Pulmonary artery endothelial cell (primary cell): ENCODE results near the gene C1RL. TPM values are rescaled to one million over a fixed set of nuclear protein-coding genes. Genes with fewer than 3 reads are reported as not detected.
"Not testable (repeated sequence)": the region's sequence is repeated elsewhere in the genome, so short reads cannot be mapped to it uniquely, and the experiment has no call there.

Experiments used
- DNase-seq: peaks from one replicate; pipeline ENCODE4 v3.0.0-alpha.2; 2011; ENCODE audit warnings: low read depth, low spot score
- total RNA-seq: library from RNA; depleted of rRNA; stranded (reverse); fragments of >200 nt; gene quantifications from 2 replicates; pipeline ENCODE4 v1.2.3, GENCODE V29; 2014

Gene C1RL
- total RNA-seq, 1 donor from 2014 or later, result 19.7 TPM

DNA sequence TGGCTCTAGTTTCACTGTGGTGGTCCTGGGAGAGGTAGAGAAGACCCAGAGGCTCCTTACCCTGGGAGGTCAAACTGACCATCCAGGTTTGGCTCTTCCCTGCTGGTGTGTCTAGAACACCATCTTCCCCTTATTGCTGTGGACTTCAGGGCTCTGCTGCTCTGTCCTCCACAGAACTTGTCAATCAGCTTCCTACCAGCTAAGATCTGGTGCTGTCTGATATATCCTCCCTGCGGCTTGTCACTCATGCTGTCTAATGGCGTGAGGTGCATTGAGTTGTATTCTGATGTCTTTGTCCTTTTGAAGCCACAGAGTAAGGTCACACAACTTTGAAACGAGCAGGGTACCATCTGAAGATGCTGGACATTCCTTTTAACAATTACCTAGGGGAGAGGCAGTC lies 7.2 kb upstream of the C1RL start:
- no peak for DNase-seq

GRCh38 chr12:7114851-7115250 lies 5.8 kb upstream of the C1RL start:
- DNase-seq, result no peak

GRCh38 chr12:7114008-7114407 lies 5.0 kb upstream of the C1RL start:
- no peak for DNase-seq

DNA sequence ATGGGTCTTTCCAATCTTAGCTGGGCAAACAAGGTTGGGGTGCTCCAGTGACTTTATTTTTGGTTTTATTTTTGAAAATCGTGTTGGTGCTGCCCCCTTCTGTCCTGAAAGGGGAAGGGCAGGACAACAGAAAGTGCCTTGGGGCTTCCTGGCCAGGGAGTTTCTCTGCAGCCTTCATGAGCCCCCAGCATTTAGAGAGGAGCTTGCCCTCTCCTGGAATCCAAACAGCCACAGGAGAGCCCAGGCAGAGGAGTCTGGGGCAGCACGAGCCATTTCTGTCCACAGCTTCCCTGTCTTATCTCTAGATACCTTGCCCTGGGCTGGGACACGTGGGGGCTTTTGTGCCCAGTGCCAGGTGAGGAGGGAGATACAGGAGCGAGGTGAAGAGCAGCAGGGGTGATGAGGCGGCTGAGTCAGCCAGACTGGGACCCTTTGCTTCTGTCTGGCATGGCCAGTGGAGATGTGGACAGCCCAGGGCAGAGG lies 4.4 kb upstream of the C1RL start:
- no peak for DNase-seq

GRCh38 chr12:7112041-7112440 lies 3.0 kb upstream of the C1RL start:
- DNase-seq, result no peak

DNA sequence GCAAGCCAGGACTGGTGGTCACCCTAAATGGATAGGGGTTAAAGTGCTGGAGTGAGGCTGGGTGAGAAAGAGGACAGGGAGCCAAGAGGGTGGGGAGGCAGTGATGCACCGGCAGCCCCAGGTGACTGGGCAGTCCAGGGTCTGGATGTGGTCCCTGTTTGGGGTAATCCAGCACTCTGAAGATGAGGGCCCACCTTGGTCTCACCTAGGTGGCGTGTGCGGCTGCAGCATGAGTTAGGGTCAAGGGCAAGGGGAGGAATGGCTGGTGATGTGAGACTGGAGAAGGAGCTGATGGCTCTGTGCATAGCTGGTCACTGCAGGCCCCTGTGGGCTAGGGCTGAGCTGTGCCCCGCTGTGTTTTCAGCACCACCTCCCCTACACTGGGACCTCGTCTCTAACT lies 1.6 kb upstream of the C1RL start:
- DNase-seq, result no peak

- DNase-seq, result no peak
Measured at GRCh38 chr12:7109572-7109920, 532 bp upstream of the C1RL start.

DNA sequence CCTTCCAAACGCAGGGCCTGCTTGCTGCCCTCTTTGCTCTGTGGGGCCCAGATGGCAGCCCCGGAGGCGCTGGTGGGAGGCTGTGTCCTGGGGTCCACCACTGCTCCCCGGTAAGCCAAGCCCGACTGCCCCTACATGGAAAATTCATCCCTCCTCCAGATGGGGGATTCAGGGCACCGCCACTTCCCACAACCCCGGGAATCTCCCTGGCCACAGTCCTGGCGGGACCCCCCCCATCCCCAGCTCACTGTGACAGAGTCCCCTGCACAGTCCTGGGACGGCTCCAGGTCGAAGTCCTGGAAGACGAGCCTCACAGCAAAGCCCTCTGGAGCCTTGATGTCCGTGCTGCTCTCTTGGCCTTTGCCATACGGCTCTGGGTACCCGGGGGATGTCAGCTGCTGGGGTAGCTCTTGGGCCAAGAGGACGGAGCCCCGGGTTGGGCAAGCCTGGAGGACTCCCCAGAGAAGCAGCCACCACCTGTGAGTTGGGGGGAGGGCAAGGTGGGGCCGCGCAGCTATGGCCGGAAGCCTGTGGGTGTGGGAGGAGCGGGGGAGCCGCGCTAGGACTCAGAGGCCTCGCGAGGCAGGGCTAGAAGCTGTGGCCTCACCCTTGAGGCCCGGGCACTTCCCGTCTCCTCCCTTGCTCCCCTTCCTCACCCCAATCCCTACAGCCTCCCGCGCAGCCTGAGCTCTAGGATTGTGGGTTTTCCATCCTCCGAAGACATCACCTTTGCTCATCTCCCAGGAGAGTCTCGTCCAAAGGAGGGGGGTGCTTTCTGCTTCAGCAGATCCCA lies 815 bp downstream of the C1RL start:
- DNase-seq, result no peak

DNA sequence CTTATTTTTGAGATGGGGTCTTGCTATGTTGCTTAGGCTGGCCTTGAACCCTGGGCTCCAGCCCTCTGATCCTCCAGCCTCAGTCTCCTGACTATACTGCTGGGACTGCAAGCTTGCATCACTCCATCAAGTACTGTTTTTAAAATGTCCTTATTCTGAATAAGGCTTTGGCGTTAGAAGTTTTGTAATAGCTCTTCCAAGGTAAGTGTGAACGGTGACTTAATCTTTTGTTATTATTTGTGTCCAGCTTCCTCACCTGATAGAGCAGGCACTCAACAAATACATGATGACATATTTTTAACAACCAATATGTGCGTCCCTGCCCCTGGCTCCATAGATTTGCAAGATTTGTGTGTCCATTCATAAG lies 1.4 kb downstream of the C1RL start:
- no peak for DNase-seq

- not testable (repeated sequence) for DNase-seq
Measured at GRCh38 chr12:7107181-7107580, 1.8 kb downstream of the C1RL start.

DNA sequence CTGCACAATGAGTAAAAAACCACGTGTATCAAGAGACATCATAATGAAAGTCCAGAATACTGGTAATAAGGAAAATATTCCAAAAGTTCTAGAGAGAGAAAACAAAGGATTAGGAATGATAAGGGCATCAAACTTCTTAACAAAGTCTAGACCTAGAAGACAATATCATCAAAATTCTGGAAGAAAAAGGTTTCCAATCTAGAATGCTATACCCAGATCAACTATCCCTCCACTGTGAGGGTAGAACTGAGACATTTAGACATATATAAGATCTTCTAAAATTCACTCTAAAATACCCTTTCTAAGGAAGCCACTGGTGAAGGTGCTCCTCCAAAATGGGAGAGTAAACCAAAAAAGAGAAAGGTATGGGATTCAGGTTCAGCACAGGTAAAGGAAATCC lies 2.9 kb downstream of the C1RL start:
- DNase-seq, result no peak

DNA sequence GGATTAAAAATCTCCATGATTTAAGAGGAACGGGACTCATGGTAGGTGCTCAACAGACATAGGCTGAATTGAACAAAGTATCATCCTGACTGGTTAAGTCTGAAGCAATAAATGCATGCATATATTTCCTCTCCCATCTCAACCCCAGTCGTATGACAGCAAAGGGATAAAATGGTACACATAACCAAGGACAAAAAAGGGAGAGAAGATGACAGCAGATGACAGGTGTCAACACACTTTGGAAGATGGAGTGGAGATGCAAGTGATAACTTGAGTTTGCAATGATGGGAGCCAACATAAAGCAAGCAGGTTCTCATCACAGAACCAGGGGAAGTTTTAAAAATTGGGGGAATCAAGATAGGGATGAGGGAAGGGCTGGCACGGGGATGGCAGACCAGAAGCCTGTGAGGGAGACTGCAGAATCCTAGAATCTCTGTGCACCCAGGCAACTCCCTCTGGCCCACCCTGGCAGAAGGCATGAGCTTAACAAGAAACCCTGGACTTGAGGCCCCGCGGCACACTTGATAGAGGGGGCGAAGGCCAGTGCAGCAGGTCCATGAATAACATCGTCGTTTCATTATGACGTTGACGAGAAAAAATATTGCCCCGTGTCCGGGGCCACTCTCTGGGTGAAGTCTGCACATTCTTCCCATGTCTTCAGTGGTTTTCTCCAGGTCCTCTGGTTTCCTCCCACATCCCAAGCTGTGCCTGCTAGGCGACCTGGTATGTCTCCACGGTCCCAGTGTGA lies 5.0 kb downstream of the C1RL start:
- no peak for DNase-seq

DNA sequence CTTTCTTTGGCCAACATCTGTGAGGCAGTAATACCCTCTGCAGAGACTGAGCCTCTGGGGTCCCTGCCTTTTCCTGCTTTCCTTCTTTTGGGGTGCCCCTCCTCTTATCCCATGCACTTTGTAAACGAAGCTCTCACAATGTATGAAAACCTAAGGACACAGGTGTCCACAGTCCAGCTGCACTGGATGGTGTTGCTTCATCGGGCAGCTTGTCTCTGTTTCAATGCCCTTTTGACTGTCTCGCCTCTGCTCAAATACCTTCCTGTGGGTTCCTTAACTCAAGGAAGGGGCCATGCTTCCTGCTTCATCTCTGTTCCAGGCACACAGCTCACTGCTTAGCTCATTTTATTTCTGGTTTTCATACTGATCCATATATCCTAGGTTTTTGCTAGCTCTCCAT lies 6.4 kb downstream of the C1RL start:
- DNase-seq, result no peak

- no peak for DNase-seq
Measured at GRCh38 chr12:7101694-7102131, 7.3 kb downstream of the C1RL start.

DNA sequence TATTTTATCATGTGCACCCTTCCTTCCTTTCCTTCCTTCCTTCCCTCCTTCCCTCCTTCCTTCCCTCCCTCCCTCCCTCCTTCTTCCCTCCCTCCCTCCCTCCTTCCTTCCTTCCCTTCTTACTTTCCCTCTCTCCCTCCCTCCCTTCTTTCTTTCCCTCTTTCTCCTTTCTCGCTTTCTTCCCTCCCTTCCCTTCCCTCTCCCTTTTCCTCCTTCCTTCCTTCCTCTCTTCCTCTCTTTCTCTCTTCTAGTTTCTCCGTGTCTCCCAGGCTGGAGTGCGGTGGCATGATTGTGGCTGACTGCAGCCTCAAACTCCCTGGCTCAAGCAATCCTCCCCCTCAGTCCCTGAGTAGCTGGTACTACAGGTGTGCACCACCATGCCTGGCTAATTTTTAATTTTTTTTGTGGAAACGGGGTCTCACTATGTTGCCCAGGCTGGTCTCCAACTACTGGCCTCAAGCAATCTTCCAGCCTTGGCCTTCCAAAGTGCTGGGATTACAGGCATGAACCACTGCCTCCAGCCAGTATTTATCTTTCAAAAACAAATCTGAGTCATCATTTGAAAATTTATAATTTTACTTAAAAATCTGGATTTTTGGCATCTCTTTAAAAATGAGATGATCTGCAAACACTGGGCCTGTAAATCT lies 7.8 kb downstream of the C1RL start:
- DNase-seq, result no peak

DNA sequence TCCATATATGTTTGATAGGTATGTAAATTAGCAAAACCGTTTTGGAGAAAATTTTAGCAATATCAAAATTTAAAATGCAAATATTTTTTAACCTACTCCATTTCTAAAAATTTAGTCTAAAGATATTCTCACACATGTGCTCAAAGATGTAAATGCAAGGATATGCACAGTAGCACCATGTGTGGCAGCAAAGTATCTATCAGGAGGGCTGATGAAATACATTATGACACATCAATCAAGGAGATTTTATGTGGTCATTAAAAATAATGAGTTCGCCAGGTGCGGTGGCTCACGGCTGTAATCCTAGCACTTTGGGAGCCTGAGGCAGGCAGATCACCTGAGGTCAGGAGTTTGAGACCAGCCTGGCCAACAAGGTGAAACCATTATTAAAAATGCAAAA lies 8.8 kb downstream of the C1RL start:
- DNase-seq, result no peak

- no peak for DNase-seq
Measured at GRCh38 chr12:7099290-7099996, 9.6 kb downstream of the C1RL start.

DNA sequence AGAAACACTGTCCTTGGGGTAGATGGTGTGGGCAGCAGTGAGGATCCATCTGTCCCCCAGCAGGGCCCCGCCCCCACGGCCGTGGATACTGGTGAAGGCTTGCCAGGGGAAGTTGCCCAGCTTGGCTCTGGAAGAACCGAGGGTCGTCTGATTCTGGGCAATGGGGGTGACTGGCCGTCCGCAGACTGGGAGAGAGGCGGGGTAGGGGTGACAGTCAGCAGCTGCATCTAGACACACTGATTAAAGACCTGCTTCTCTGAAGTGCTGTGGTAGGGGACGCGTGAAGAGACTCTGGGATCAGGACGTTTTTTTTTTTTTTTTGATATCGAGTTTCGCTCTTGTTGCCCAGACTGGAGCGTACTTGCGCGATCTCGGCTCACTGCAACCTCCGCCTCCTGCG lies 12.0 kb downstream of the C1RL start:
- DNase-seq, result no peak

DNA sequence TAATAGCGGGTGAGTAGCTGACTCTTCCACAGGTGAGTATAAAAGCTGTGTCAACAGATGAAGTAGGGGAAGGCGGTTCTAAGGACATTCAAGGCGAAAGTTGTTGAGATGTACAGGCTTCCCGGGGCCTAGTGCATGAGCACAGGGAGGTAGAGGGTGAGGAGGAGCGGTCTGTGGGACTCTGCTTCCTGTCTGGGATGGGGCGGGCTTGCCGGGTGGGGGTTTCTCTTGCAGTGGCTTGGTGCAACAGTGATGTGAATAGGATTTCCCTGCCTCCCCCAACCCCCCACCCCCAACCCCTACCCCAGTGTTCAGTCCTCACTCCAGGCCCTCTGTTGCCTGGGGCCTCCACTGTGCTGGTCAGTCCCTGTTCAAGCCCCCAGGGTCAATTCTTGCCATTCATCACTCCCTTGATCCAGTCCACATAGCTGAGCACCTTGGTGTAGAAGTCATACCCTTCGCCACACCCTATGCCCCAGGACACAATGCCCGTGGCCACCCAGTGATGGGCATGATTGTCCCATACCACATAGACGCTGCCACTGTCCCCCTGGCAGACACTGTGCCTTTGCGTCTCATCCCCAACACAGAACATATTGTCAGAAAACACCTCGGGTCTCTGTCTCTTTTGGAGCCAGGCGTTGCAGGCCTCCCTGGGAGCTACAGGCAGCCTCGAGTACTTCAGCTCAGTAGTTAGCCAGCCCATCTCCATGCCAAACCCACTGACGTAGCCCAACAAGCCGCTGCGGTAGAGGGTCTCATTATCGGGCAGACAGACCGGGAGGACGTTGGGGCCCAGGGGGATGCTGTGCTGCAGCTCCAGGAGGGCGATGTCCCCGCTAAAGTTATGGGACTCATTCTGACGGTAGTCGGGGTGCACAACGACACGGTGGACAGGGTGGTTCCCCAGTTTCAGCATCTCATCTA lies 12.7 kb downstream of the C1RL start:
- no peak for DNase-seq

DNA sequence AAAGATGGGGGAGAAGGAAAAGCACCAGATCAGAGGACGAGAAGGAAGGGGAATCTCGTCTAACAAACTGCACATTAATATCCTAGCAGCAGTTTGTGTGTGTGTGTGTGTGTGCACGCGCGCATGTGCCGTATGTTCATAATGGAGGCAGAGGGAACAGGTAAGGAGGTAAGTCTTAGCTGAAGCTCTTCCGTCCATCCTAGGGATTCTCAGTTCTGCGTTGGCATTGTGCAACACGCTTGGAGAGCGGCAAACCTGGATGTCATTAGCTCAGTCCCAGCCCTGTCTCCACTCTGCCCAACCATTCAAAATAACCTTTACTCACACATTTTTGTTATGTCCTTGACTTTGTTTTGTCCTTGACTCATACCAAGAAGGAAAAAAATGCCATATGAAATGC lies 15.1 kb downstream of the C1RL start:
- DNase-seq, result no peak

DNA sequence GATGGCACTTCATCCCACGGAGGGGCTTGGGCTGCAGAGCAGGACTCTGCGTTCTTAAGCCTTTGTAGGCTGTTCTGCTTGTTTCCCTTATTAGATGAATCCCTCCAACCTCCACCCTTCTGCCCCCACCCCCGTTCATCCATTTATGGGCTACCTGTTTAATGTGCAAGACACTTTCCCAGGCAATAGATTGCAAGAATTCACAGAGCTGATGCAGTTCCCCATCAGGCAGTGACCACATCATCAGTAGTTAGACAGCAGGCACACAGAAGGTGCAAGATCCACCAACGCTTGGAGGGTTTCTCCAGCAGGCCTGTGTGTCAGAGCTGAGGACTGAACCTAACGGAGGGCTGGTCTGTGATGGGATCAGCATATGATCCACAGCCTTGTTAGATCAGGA lies 15.5 kb downstream of the C1RL start:
- DNase-seq, result no peak
